Measurements from ENCODE around the gene ARSB. TPM values are rescaled to one million over a fixed set of nuclear protein-coding genes. Genes with fewer than 3 reads are reported as not detected.

The ARSB gene
- total RNA-seq, 4 donors from 2014 or later, result 4.2 to 10.7 (median 7.3) TPM

- no peak for TF ChIP-seq CTCF (IDR thresholded peaks at IDR 0.05)
- no peaks in the 10 kb centered on the region for H3K36me3 ChIP-seq
These were observed 227.6 kb downstream of the ARSB start for GRCh38 chr5:78757269-78758053.

GRCh38 chr5:78756858-78757257 lies 228.3 kb downstream of the ARSB start:
- Histone ChIP-seq H3K27ac (no peak overlapping the region), H3K27me3 (no peaks in the 10 kb centered on the region), H3K4me1 (peaks cover 0 to 5% (median 2%) of the 10 kb centered on the region in 4 donors), H3K36me3 (no peaks in the 10 kb centered on the region), H3K4me3 (no peak overlapping the region), H3K9me3 (no peaks in the 10 kb centered on the region)
- DNase-seq, result no peak
- TF ChIP-seq POLR2A (IDR thresholded peaks at IDR 0.05) (no peak), CTCF (IDR thresholded peaks at IDR 0.05) (no peak)

More at GRCh38 chr5:78757269-78758053, 227.6 kb downstream of the ARSB start:
- H3K4me3 ChIP-seq, result no peak overlapping the region
- DNase-seq, result no peak
- no peaks in the 10 kb centered on the region for H3K27me3 ChIP-seq
- H3K9me3 ChIP-seq, result no peaks in the 10 kb centered on the region
- peak overlapping the region in 2 of 4 donors; percentile 25 to 64 for H3K27ac ChIP-seq
- H3K4me1 ChIP-seq, result peaks cover 0 to 5% (median 2%) of the 10 kb centered on the region in 4 donors

GRCh38 chr5:78755822-78756429 lies 229.2 kb downstream of the ARSB start:
- Histone ChIP-seq H3K4me3 (no peak overlapping the region), H3K4me1 (peaks cover 0 to 5% (median 2%) of the 10 kb centered on the region in 4 donors), H3K27me3 (no peaks in the 10 kb centered on the region), H3K36me3 (no peaks in the 10 kb centered on the region), H3K9me3 (no peaks in the 10 kb centered on the region), H3K27ac (no peak overlapping the region)
- TF ChIP-seq POLR2A (IDR thresholded peaks at IDR 0.05) (no peak), CTCF (IDR thresholded peaks at IDR 0.05) (no peak)
- no peak for DNase-seq

- DNase-seq, result no peak
- Histone ChIP-seq H3K27ac (no peak overlapping the region), H3K9me3 (no peaks in the 10 kb centered on the region), H3K4me3 (no peak overlapping the region), H3K4me1 (peaks cover 0 to 5% (median 2%) of the 10 kb centered on the region in 4 donors), H3K27me3 (no peaks in the 10 kb centered on the region), H3K36me3 (no peaks in the 10 kb centered on the region)
- TF ChIP-seq CTCF (IDR thresholded peaks at IDR 0.05), result no peak
- TF ChIP-seq POLR2A (IDR thresholded peaks at IDR 0.05), result no peak
These were observed 230.5 kb downstream of the ARSB start for GRCh38 chr5:78754655-78755054.

GRCh38 chr5:78753093-78753531 lies 232.0 kb downstream of the ARSB start:
- no peak for TF ChIP-seq POLR2A (IDR thresholded peaks at IDR 0.05)
- no peak for TF ChIP-seq CTCF (IDR thresholded peaks at IDR 0.05)
- H3K36me3 ChIP-seq, result no peaks in the 10 kb centered on the region
- H3K27ac ChIP-seq, result no peak overlapping the region
- no peak for DNase-seq
- peaks cover 0 to 5% (median 2%) of the 10 kb centered on the region in 4 donors for H3K4me1 ChIP-seq
- no peak overlapping the region for H3K4me3 ChIP-seq
- H3K27me3 ChIP-seq, result no peaks in the 10 kb centered on the region
- no peaks in the 10 kb centered on the region for H3K9me3 ChIP-seq
